B cell (primary cell): ENCODE data around the gene MARCHF10. TPM values are rescaled to one million over a fixed set of nuclear protein-coding genes. Genes with fewer than 3 reads are reported as not detected.

ENCODE experiments used
- ATAC-seq: fragments of 200-7000 bp; cut with Tn5 transposase; one replicate; pipeline ENCODE4 v1.10.0; 2021; ENCODE audit warnings: low read depth, mild to moderate bottlenecking, moderate number of reproducible peaks, moderate library complexity
- CTCF ChIA-PET: fragments of 350-600 bp; sonication (Branson Sonifier 250); formaldehyde crosslinking; loops from one replicate; lab custom pipeline; 2021; ENCODE audit warnings: antibody characterized with exemption, inconsistent platforms; lab: Charles Lee
- POLR2A ChIA-PET: fragments of 350-600 bp; sonication (Branson Sonifier 250); formaldehyde crosslinking; loops from one replicate; lab custom pipeline; 2021; ENCODE audit warnings: antibody characterized with exemption; lab: Charles Lee
- DNase-seq: peaks from one replicate; pipeline ENCODE4 v3.0.0; 2013
- H2AFZ ChIP-seq: 2 replicates; pipeline ENCODE4 v1.6.1; 2012; ENCODE audit warnings: mild to moderate bottlenecking, low read depth, low read length; ENCODE audit not compliant: insufficient read depth, poor library complexity, severe bottlenecking
- H3K27ac ChIP-seq, 2 donors: 1 replicate in 1 of 2; 2 replicates in 1 of 2; pipeline ENCODE4 v1.5.1; 2012 to 2013; ENCODE audit warnings: low read length in 2 of 2, mild to moderate bottlenecking in 2 of 2, moderate library complexity in 1 of 2
- H3K27me3 ChIP-seq, 4 experiments: fragments of 200-600 bp in 1 of 4; sonication (generic) in 1 of 4; replicated peaks in 1 of 4; 1 replicate in 2 of 4; 2 replicates in 2 of 4; pipeline versions ENCODE4 v1.6.1 to v1.7.0; 2013 to 2016; ENCODE audit warnings: low read length in 3 of 4, mild to moderate bottlenecking in 2 of 4, mixed read lengths in 1 of 4, moderate library complexity in 1 of 4; ENCODE audit not compliant: insufficient read depth in 4 of 4, control insufficient read depth in 3 of 4; ENCODE audit errors: control extremely low read depth in 1 of 4
- H3K36me3 ChIP-seq, 2 experiments: replicated peaks in 1 of 2; 1 replicate in 1 of 2; 2 replicates in 1 of 2; pipeline versions ENCODE4 v1.6.1 to v1.7.1; 2013; ENCODE audit warnings: low read length in 1 of 2; ENCODE audit not compliant: insufficient read depth in 2 of 2, control insufficient read depth in 1 of 2; ENCODE audit errors: control extremely low read depth in 1 of 2, extremely low read depth in 1 of 2
- H3K4me1 ChIP-seq, 2 donors: fragments of 200-600 bp in 1 of 2; sonication (generic) in 1 of 2; 1 replicate in 1 of 2; 2 replicates in 1 of 2; pipeline versions ENCODE4 v1.5.1 to v1.6.1; 2013 to 2017; ENCODE audit warnings: low read length in 2 of 2; ENCODE audit not compliant: control insufficient read depth in 2 of 2, insufficient read depth in 2 of 2
- H3K4me2 ChIP-seq: replicated peaks from 2 replicates; pipeline ENCODE3; 2012; ENCODE audit warnings: mild to moderate bottlenecking, low read depth, low read length; ENCODE audit not compliant: poor library complexity, severe bottlenecking
- H3K4me3 ChIP-seq, 5 experiments: fragments of 200-600 bp in 1 of 5; sonication (generic) in 1 of 5; 1 replicate in 3 of 5; 2 replicates in 2 of 5; pipeline versions ENCODE4 v1.5.1 to v1.7.0; 2011 to 2016; ENCODE audit warnings: low read length in 4 of 5, mild to moderate bottlenecking in 4 of 5, low read depth in 2 of 5, control low read depth in 1 of 5, moderate library complexity in 1 of 5; ENCODE audit not compliant: insufficient read depth in 1 of 5; ENCODE audit errors: control extremely low read depth in 1 of 5, extremely low read depth in 1 of 5
- H3K79me2 ChIP-seq: fragments of 200-600 bp; sonication (generic); one replicate; pipeline ENCODE4 v1.6.0; 2016; ENCODE audit warnings: low read length; ENCODE audit not compliant: control insufficient read depth, insufficient read depth
- H3K9ac ChIP-seq: fragments of 200-600 bp; sonication (generic); 2 replicates; pipeline ENCODE4 v1.6.1; 2017; ENCODE audit warnings: mild to moderate bottlenecking, low read length, moderate library complexity
- H3K9me3 ChIP-seq, 3 donors: one replicate each; pipeline versions ENCODE4 v1.6.1 to v1.7.1; 2013; ENCODE audit warnings: low read length in 2 of 3; ENCODE audit not compliant: control insufficient read depth in 2 of 3, insufficient read depth in 1 of 3; ENCODE audit errors: control extremely low read depth in 1 of 3
- H4K20me1 ChIP-seq: 2 replicates; pipeline ENCODE4 v1.6.0; 2012; ENCODE audit warnings: mild to moderate bottlenecking, low read length; ENCODE audit not compliant: insufficient read depth, control insufficient read depth, poor library complexity, severe bottlenecking
- H3K27ac Mint-ChIP-seq: one replicate; pipeline ENCODE4 v1.8.0; 2021; ENCODE audit warnings: mixed read lengths
- H3K27me3 Mint-ChIP-seq: one replicate; pipeline ENCODE4 v1.8.0; 2021; ENCODE audit warnings: mixed read lengths
- H3K4me1 Mint-ChIP-seq: one replicate; pipeline ENCODE4 v1.8.0; 2021; ENCODE audit warnings: mixed read lengths
- H3K4me3 Mint-ChIP-seq: one replicate; pipeline ENCODE4 v1.8.0; 2021; ENCODE audit warnings: mixed read lengths
- H3K9me3 Mint-ChIP-seq: one replicate; pipeline ENCODE4 v1.8.0; 2022; ENCODE audit warnings: mixed read lengths; ENCODE audit not compliant: insufficient read depth
- EZH2 ChIP-seq: IDR thresholded peaks from 2 replicates; pipeline ENCODE4 v1.6.1; 2012; ENCODE audit warnings: borderline replicate concordance, low read depth, mild to moderate bottlenecking, moderate library complexity, low read length; ENCODE audit not compliant: insufficient read depth, poor library complexity, severe bottlenecking
- whole genome bisulfite sequencing: methylation state at CpG from one replicate; pipeline ENCODE4 v1.1.5; 2013; ENCODE audit warnings: missing lambda C conversion rate; ENCODE audit not compliant: insufficient coverage; 5-methylcytosine and 5-hydroxymethylcytosine counted together
- intact Hi-C: fragments of 100-400 bp; cut with micrococcal nuclease; formaldehyde crosslinking; loops from one replicate; pipeline ENCODE4 v1.10.0; 2022
- polyA plus RNA-seq: library from polyadenylated mRNA; depleted of rRNA; stranded (reverse); fragments of >200 nt; gene quantifications from 2 replicates; pipeline ENCODE4 v1.2.3, GENCODE V29; 2012
- total RNA-seq, 2 donors: library from RNA; stranded (reverse); fragments of 120-200 nt in 1 of 2; gene quantifications; 1 replicate in 1 of 2; 2 replicates in 1 of 2; pipeline versions ENCODE4 v1.2.3 to v1.2.4, GENCODE V29; 2013 to 2022
- TF ChIP-seq, protein P1 (sequence below): fragments of 200-600 bp; IDR thresholded peaks from one replicate; pipeline ENCODE4 v1.8.0; 2022; ENCODE audit warnings: antibody characterized with exemption, mild to moderate bottlenecking

Gene MARCHF10
- total and polyA plus RNA-seq, 2 donors (not counting 1 experiment from before 2014, with no cell fraction given): 0.24 TPM; not detected in 1

DNA sequence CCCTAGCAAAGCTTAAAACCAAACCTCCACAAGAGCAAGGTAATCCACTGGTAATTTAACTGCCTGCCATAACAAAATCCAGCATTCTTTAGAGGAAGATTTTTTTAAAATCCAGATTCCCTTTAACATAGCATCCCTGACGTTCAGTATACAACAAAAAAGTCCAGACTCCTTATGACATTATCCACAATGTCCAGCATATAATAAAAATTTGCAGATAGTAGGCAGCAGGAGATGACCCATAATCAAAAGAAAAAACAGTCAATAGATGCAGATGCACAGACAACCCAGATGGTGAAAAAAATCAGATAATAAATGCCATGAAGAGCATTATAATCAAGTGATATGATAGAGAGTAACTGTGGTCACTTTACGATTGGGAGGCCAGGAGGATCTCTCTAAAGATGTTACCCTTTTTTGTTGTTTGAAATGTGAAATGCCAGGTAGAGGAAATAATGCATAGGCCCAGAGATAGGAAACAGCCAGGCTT is 147.4 kb downstream of the MARCHF10 start:
- H4K20me1 ChIP-seq: no peaks in the 10 kb centered on the region
- 100% methylated on average over 1 of the region's 2 CpGs for WGBS
- no peak overlapping the region for H3K9ac ChIP-seq
- no peak overlapping the region for H3K4me3 ChIP-seq
- H3K4me2 ChIP-seq: no peak overlapping the region
- Mint-ChIP-seq H3K4me1 (no peaks in the 10 kb centered on the region), H3K4me3 (no peak overlapping the region), H3K9me3 (peaks cover 8% of the 10 kb centered on the region), H3K27ac (no peak overlapping the region), H3K27me3 (no peaks in the 10 kb centered on the region)
- H2AFZ ChIP-seq: no peak overlapping the region
- H3K36me3 ChIP-seq: no peaks in the 10 kb centered on the region
- H3K27ac ChIP-seq: no peak overlapping the region
- intact Hi-C loops: no loop called here
- TF ChIP-seq, protein P1, sequence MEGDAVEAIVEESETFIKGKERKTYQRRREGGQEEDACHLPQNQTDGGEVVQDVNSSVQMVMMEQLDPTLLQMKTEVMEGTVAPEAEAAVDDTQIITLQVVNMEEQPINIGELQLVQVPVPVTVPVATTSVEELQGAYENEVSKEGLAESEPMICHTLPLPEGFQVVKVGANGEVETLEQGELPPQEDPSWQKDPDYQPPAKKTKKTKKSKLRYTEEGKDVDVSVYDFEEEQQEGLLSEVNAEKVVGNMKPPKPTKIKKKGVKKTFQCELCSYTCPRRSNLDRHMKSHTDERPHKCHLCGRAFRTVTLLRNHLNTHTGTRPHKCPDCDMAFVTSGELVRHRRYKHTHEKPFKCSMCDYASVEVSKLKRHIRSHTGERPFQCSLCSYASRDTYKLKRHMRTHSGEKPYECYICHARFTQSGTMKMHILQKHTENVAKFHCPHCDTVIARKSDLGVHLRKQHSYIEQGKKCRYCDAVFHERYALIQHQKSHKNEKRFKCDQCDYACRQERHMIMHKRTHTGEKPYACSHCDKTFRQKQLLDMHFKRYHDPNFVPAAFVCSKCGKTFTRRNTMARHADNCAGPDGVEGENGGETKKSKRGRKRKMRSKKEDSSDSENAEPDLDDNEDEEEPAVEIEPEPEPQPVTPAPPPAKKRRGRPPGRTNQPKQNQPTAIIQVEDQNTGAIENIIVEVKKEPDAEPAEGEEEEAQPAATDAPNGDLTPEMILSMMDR: no peak
- no peak for TF ChIP-seq EZH2
- H3K79me2 ChIP-seq: no peaks in the 10 kb centered on the region
- no peak for DNase-seq
- peaks cover 0 to 3% (median 0%) of the 10 kb centered on the region in 3 donors for H3K9me3 ChIP-seq
- no peaks in the 10 kb centered on the region for H3K27me3 ChIP-seq
- POLR2A ChIA-PET: no interaction called here
- CTCF ChIA-PET: no interaction called here
- H3K4me1 ChIP-seq: no peaks in the 10 kb centered on the region
- ATAC-seq: no peak

DNA sequence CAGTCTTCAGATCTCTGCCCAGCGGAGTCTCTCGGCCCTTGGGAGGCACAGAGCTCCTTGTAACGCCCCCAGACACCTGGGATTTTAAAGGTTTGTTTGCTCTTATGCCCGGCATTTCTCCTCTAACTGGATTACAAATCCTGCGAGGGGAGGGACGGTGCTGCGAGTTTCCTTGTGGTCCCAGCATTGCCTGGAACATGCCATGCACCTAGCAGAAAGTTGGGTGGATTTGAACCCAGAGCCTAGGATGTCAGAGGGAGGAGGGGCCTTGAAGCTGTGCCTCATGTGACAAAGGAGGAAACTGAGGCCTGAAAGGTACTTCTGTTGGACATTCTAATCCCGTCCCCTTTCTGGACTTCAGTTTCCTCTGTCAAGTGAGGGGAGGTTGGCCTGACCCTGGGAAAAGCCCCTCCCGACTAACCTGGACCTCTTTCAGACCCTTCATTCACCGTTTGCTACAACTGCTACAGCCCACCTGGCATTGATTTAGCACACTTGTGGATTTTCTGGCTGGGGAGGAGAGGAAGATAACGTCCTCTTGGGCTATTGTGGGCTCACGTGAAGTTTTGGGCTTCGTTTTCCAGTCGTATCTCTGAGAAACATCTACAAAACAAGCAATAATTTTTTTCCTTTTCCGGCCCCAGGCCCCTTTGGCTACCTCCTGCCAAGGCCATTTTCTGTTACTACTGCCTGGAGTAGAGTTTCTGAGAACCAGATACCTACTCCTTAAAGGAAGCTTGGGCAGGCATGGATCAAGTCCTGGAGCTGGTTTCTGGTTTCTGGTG is 149.8 kb downstream of the MARCHF10 start:
- H3K4me2 ChIP-seq: no peak overlapping the region
- peaks cover 8% of the 10 kb centered on the region for H3K9me3 Mint-ChIP-seq
- H3K79me2 ChIP-seq: no peaks in the 10 kb centered on the region
- no peaks in the 10 kb centered on the region for H3K27me3 ChIP-seq
- H3K27me3 Mint-ChIP-seq: no peaks in the 10 kb centered on the region
- H4K20me1 ChIP-seq: no peaks in the 10 kb centered on the region
- DNase-seq: no peak
- WGBS: 97% methylated on average over 8 of the region's 15 CpGs
- no peak overlapping the region for H3K4me3 Mint-ChIP-seq
- no peak overlapping the region for H3K4me3 ChIP-seq
- H3K27ac ChIP-seq: no peak overlapping the region
- no peak overlapping the region for H3K9ac ChIP-seq
- H3K36me3 ChIP-seq: no peaks in the 10 kb centered on the region
- ATAC-seq: no peak
- TF ChIP-seq, protein P1: no peak
- no peak for TF ChIP-seq EZH2
- H3K27ac Mint-ChIP-seq: no peak overlapping the region
- ChIA-PET POLR2A (no interaction called here), CTCF (no interaction called here)
- peaks cover 0 to 3% (median 0%) of the 10 kb centered on the region in 3 donors for H3K9me3 ChIP-seq
- H2AFZ ChIP-seq: no peak overlapping the region
- H3K4me1 ChIP-seq: peaks cover 5 to 7% of the 10 kb centered on the region in 2 donors
- peaks cover 8% of the 10 kb centered on the region for H3K4me1 Mint-ChIP-seq
- intact Hi-C loops: no loop called here
